ENCODE results near the gene LRFN2. TPM values are rescaled to one million over a fixed set of nuclear protein-coding genes. Genes with fewer than 3 reads are reported as not detected.

Gene LRFN2
- total RNA-seq: under 1 TPM in 2 of 6 donors, not detected in 4; 0.06 to 0.20 TPM

DNA sequence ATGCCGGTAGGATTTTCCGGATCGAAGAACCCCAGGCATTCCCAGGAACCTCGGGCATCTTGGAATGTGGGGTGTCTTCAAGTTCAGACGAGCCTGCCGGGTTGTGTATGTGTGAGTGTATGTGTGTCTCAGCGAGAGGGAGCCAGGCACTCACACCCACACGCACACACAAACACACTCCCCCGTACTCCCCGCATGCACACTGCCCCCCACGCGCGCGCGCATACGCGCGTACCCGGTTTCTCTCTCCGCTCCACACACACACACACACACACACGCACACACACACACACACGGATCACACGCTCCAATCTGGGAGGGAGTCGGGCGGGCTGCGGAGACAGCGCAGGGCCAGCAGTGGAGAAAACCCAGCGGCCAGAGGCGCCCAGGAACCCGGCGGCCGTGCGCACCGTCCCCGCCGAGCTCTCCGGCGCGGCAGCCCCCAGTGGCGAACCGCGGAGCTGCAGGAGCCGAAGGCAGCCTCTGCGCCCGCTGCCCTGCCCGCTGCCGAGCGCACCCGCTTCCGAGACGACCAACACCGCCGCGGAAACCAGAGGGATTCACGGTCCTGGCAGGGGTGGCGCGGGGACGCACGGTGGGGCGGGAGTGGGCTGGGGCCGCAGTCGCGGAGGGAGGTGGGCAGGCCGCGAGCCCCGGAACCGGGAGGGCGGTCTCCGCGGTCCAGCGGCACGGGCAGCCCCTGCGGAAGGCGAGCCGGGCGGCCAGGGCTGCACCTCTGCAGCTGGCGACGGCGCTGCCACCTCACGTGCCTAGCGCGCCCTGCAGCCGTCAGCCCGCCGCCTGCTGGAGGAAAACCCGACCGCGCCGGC lies at the start of gene LRFN2:
Gene LRFN2, minus strand, starts transcription at position 125 of the 830 bp plus-strand sequence.
- ATAC-seq (ENCODE audit: low FRiP score in 2 of 2): peak; percentile 80 to 93
- Histone ChIP-seq H3K4me3 (peak within 1 kb of the TSS; percentile 22 to 55 (median 46)), H3K9me3 (no peaks in the 10 kb centered on the region), H3K27me3 (peaks cover 0 to 3% (median 0%) of the 10 kb centered on the region in 4 donors), H3K27ac (no peak within 1 kb of the TSS), H3K36me3 (no peaks in the 10 kb centered on the region), H3K4me1 (peaks cover 14 to 27% (median 17%) of the 10 kb centered on the region in 4 donors)
- DNase-seq: peak; percentile 63 to 95
- no peak for TF ChIP-seq EP300 (IDR thresholded peaks at IDR 0.05)
- TF ChIP-seq, protein P1, sequence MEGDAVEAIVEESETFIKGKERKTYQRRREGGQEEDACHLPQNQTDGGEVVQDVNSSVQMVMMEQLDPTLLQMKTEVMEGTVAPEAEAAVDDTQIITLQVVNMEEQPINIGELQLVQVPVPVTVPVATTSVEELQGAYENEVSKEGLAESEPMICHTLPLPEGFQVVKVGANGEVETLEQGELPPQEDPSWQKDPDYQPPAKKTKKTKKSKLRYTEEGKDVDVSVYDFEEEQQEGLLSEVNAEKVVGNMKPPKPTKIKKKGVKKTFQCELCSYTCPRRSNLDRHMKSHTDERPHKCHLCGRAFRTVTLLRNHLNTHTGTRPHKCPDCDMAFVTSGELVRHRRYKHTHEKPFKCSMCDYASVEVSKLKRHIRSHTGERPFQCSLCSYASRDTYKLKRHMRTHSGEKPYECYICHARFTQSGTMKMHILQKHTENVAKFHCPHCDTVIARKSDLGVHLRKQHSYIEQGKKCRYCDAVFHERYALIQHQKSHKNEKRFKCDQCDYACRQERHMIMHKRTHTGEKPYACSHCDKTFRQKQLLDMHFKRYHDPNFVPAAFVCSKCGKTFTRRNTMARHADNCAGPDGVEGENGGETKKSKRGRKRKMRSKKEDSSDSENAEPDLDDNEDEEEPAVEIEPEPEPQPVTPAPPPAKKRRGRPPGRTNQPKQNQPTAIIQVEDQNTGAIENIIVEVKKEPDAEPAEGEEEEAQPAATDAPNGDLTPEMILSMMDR (IDR thresholded peaks at IDR 0.05): peak; percentile 80 to 94 (median 84)
- 0 to 1% methylated on average over 4 to 60 of the region's 89 CpGs for WGBS, 2 donors

DNA sequence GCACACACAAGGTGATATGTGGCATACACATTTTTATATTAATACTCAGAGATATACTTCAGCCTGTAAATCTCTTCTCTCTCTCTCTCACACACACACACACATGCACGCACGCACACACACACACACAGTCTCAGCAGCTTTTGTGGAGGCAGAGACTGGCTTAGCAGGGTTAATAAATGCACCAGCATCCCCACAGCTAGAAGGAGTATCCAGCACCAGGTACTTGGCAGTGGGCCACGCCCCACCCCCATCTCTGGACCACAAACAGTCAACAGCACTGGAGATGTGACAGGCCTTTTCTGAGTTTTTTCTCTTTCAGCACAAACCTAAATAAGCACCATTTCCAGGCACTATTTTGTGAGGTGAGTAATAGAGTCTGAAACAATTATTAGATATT lies 47.3 kb upstream of the LRFN2 start:
- no peaks in the 10 kb centered on the region for H3K4me1 ChIP-seq
- no peak overlapping the region for H3K4me3 ChIP-seq
- no peak for DNase-seq
- H3K36me3 ChIP-seq: no peaks in the 10 kb centered on the region
- no peak overlapping the region for H3K27ac ChIP-seq
- TF ChIP-seq, protein P1 (IDR thresholded peaks at IDR 0.05): no peak
- TF ChIP-seq POLR2AphosphoS5 (IDR thresholded peaks at IDR 0.05): no peak
- TF ChIP-seq EP300 (IDR thresholded peaks at IDR 0.05): no peak
- TF ChIP-seq POLR2A (IDR thresholded peaks at IDR 0.05): no peak
- ATAC-seq (ENCODE audit: low FRiP score in 2 of 2): no peak
- no peaks in the 10 kb centered on the region for H3K9me3 ChIP-seq
- whole genome bisulfite sequencing, 2 donors: 76 to 87% methylated on average over 3 of the region's 3 CpGs
- H3K27me3 ChIP-seq: no peaks in the 10 kb centered on the region

DNA sequence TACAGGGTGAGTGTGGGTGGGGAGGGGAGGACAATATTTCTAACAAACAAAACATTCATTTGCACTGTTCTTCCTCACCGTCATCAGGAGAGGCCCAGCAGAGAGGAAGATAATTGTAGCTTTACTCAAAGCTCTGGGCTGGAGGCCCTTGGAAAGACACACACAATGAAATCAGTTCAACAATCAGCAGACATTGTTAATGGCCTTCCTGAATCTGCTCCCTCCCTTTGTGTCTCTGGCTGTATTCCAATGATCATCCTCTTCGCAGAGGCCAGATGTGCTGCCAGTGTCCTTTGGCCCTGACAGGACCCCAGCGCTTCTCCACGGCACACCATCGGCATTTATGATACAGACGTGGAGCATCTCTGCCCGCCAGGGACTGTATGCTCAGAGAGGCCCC lies 44.6 kb upstream of the LRFN2 start:
- no peaks in the 10 kb centered on the region for H3K4me1 ChIP-seq
- H3K36me3 ChIP-seq: no peaks in the 10 kb centered on the region
- ATAC-seq (ENCODE audit: low FRiP score in 2 of 2): no peak
- no peaks in the 10 kb centered on the region for H3K27me3 ChIP-seq
- TF ChIP-seq EP300 (IDR thresholded peaks at IDR 0.05) (no peak), POLR2A (IDR thresholded peaks at IDR 0.05) (no peak), POLR2AphosphoS5 (IDR thresholded peaks at IDR 0.05) (no peak)
- TF ChIP-seq, protein P1 (IDR thresholded peaks at IDR 0.05): no peak
- H3K27ac ChIP-seq: no peak overlapping the region
- no peak for DNase-seq
- H3K9me3 ChIP-seq: no peaks in the 10 kb centered on the region
- no peak overlapping the region for H3K4me3 ChIP-seq
- 65 to 74% methylated on average over 7 of the region's 7 CpGs for WGBS, 2 donors

DNA sequence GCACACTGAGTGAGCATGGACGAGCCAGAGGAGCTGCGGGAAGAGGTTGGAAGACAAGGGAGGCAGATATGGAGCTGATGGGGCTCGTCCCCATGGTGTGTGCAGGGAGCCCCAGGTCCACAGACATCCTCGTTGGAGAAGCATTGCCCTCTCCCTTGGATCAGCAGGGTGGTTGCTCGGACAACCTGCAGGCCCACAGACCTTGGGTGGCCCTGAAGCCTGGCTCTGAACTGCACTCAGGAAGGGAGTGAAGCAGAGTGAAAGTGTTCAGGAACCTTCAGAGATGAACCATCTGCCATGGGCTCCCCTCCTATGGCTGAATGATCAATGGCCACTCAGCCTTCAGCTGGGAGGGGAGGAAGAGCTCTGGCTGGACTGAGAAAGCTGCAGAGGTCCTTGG lies 43.3 kb upstream of the LRFN2 start:
- DNase-seq (no peak), ATAC-seq (ENCODE audit: low FRiP score in 2 of 2) (no peak)
- no peaks in the 10 kb centered on the region for H3K4me1 ChIP-seq
- no peaks in the 10 kb centered on the region for H3K9me3 ChIP-seq
- H3K27ac ChIP-seq: no peak overlapping the region
- no peaks in the 10 kb centered on the region for H3K27me3 ChIP-seq
- TF ChIP-seq EP300 (IDR thresholded peaks at IDR 0.05) (no peak), POLR2A (IDR thresholded peaks at IDR 0.05) (no peak), POLR2AphosphoS5 (IDR thresholded peaks at IDR 0.05) (no peak)
- TF ChIP-seq, protein P1 (IDR thresholded peaks at IDR 0.05): no peak
- no peak overlapping the region for H3K4me3 ChIP-seq
- 61 to 85% methylated on average over 2 to 4 of the region's 5 CpGs for WGBS, 2 donors
- H3K36me3 ChIP-seq: no peaks in the 10 kb centered on the region

DNA sequence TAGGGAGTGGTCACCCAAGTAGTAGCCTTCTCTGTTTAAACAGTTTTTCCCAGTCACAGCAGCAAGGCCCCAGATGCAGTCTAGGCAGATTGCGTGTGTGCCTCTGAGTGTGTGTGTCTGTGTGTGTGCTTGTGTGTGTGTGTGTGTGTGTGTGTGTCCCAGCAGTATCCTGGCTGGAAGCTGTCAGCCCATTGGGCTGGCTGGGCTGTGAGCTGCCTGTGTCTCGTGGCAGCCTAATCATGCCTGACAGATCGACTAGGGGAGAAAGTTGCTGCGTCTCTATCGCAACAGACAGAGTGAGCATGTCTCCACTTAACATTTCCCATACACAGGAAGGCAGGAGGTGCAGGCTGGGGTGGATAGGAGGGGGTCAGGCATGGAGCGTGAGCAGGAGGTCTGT lies 42.9 kb upstream of the LRFN2 start:
- WGBS, 2 donors: 48 to 81% methylated on average over 6 of the region's 6 CpGs
- DNase-seq: no peak

More for the DNA sequence above, 42.9 kb upstream of the LRFN2 start:
- Histone ChIP-seq H3K27ac (no peak overlapping the region), H3K36me3 (no peaks in the 10 kb centered on the region), H3K4me3 (no peak overlapping the region), H3K9me3 (no peaks in the 10 kb centered on the region), H3K4me1 (no peaks in the 10 kb centered on the region), H3K27me3 (no peaks in the 10 kb centered on the region)
- no peak for ATAC-seq (ENCODE audit: low FRiP score in 2 of 2)
- TF ChIP-seq POLR2A (IDR thresholded peaks at IDR 0.05) (no peak), POLR2AphosphoS5 (IDR thresholded peaks at IDR 0.05) (no peak), EP300 (IDR thresholded peaks at IDR 0.05) (no peak)
- TF ChIP-seq, protein P1 (IDR thresholded peaks at IDR 0.05): no peak
